Ishikawa (cell line): ENCODE data around the gene POLE4.

Experiments used
- CEBPB ChIP-seq: IDR thresholded peaks from 2 replicates; pipeline ENCODE4 v1.6.1; 2012
- CREB1 ChIP-seq: IDR thresholded peaks from 2 replicates; pipeline ENCODE4 v1.6.1; 2012; ENCODE audit warnings: low read depth
- MAX ChIP-seq: IDR thresholded peaks from 2 replicates; pipeline ENCODE4 v1.6.1; 2012
- TEAD4 ChIP-seq: IDR thresholded peaks from 2 replicates; pipeline ENCODE4 v1.6.1; 2012

GRCh38 chr2:74951211-74951754, 7.2 kb upstream of the POLE4 start:
- TF ChIP-seq CEBPB (no peak), CREB1 (no peak), MAX (no peak), TEAD4 (no peak)
